Sigmoid colon (tissue), 7 donors: Measurements from ENCODE around the gene TRIM62. TPM values are rescaled to one million over a fixed set of nuclear protein-coding genes. Genes with fewer than 3 reads are reported as not detected.

Source experiments
- DNase-seq: peaks from one replicate; pipeline ENCODE4 v3.0.0-alpha.2; 2019
- H3K27ac ChIP-seq, 4 donors: fragments of 200-600 bp; sonication (generic); one replicate each; pipeline ENCODE4 v1.5.1; 2016 to 2019; ENCODE audit warnings: mild to moderate bottlenecking in 1 of 4
- H3K27me3 ChIP-seq, 3 donors: fragments of 200-600 bp; sonication (generic); one replicate each; pipeline ENCODE4 v1.5.1; 2019; ENCODE audit warnings: mild to moderate bottlenecking in 1 of 3
- H3K36me3 ChIP-seq, 4 donors: fragments of 200-600 bp; sonication (generic); one replicate each; pipeline ENCODE4 v1.5.1; 2016 to 2019
- H3K4me1 ChIP-seq, 4 donors: fragments of 200-600 bp; sonication (generic); one replicate each; pipeline ENCODE4 v1.5.1; 2017 to 2019
- H3K4me3 ChIP-seq, 4 donors: fragments of 200-600 bp; sonication (generic); one replicate each; pipeline ENCODE4 v1.5.1; 2017 to 2019; ENCODE audit warnings: mild to moderate bottlenecking in 2 of 4, moderate library complexity in 1 of 4
- H3K9me3 ChIP-seq, 4 donors: fragments of 200-600 bp in 3 of 4; sonication (generic) in 3 of 4; one replicate each; pipeline versions ENCODE4 v1.5.1 to v1.6.1; 2013 to 2019
- CTCF ChIP-seq, 4 experiments: fragments of 450-650 bp in 3 of 4; fragments of 200-600 bp in 1 of 4; IDR thresholded peaks; one replicate each; pipeline ENCODE4 v1.5.1; 2016 to 2019; ENCODE audit warnings: antibody characterized with exemption in 4 of 4, mild to moderate bottlenecking in 3 of 4, moderate library complexity in 2 of 4
- EP300 ChIP-seq, 4 donors: sonication (generic); formaldehyde crosslinking; IDR thresholded peaks; one replicate each; pipeline ENCODE4 v1.6.1; 2017; ENCODE audit warnings: antibody characterized with exemption in 4 of 4
- POLR2A ChIP-seq, 2 donors: fragments of 450-650 bp; IDR thresholded peaks; one replicate each; pipeline ENCODE4 v1.6.1; 2016; ENCODE audit warnings: antibody characterized with exemption in 2 of 2, mild to moderate bottlenecking in 2 of 2, moderate library complexity in 2 of 2
- POLR2AphosphoS5 ChIP-seq, 4 donors: sonication (generic); formaldehyde crosslinking; IDR thresholded peaks; one replicate each; pipeline ENCODE4 v1.6.1; 2017; ENCODE audit warnings: antibody characterized with exemption in 4 of 4
- WGBS, 2 donors: extraction: QIAGEN DNeasy Blood & Tissue Kit; methylation state at CpG; one replicate each; pipeline ENCODE4 v1.1.7; 2013; 5-methylcytosine and 5-hydroxymethylcytosine counted together
- intact Hi-C: fragments of 100-400 bp; cut with DNase I; formaldehyde crosslinking; loops from one replicate; pipeline ENCODE4 v1.15.1; 2023
- polyA plus RNA-seq, 3 donors: library from polyadenylated mRNA; stranded (reverse); fragments of 200-250 nt; gene quantifications; one replicate each; pipeline ENCODE4 v1.2.3, GENCODE V29; 2013
- total RNA-seq, 4 donors: library from RNA; depleted of rRNA; stranded (reverse); fragments of >200 nt; gene quantifications; one replicate each; pipeline ENCODE4 v1.1.0, GENCODE V29; 2016
- donor health status: healthy with polysubstance abuse.
- donor health status: Bipolar disorder and iron deficiency.
- donor health status: healthy.

The TRIM62 gene
- total and polyA plus RNA-seq, 7 donors: 1.2 to 5.2 (median 3.9) TPM

GRCh38 chr1:33120436-33121231 lies 61.2 kb downstream of the TRIM62 start:
- 86 to 92% methylated on average over 8 of the region's 8 CpGs for WGBS, 2 donors
- Histone ChIP-seq H3K4me1 (no peaks in the 10 kb centered on the region), H3K4me3 (no peak overlapping the region), H3K27me3 (no peaks in the 10 kb centered on the region), H3K27ac (no peak overlapping the region), H3K36me3 (no peaks in the 10 kb centered on the region), H3K9me3 (no peaks in the 10 kb centered on the region)
- DNase-seq: no peak
- no peak for TF ChIP-seq EP300 (IDR thresholded peaks at IDR 0.05)
- TF ChIP-seq CTCF (IDR thresholded peaks at IDR 0.05): no peak
- TF ChIP-seq POLR2A (IDR thresholded peaks at IDR 0.05): no peak
- no peak for TF ChIP-seq POLR2AphosphoS5 (IDR thresholded peaks at IDR 0.05)
- intact Hi-C loops: no loop called here

GRCh38 chr1:33119532-33120217 lies 62.2 kb downstream of the TRIM62 start:
- Histone ChIP-seq H3K4me3 (no peak overlapping the region), H3K27me3 (no peaks in the 10 kb centered on the region), H3K36me3 (no peaks in the 10 kb centered on the region), H3K4me1 (no peaks in the 10 kb centered on the region), H3K9me3 (no peaks in the 10 kb centered on the region), H3K27ac (no peak overlapping the region)
- intact Hi-C loops: no loop called here
- no peak for DNase-seq
- WGBS, 2 donors: 73 to 84% methylated on average over 16 of the region's 16 CpGs
- TF ChIP-seq CTCF (IDR thresholded peaks at IDR 0.05): no peak
- TF ChIP-seq POLR2A (IDR thresholded peaks at IDR 0.05): no peak

GRCh38 chr1:33119050-33119449 lies 62.8 kb downstream of the TRIM62 start:
- H3K4me1 ChIP-seq: no peaks in the 10 kb centered on the region
- DNase-seq: no peak
- no peaks in the 10 kb centered on the region for H3K9me3 ChIP-seq
- WGBS, 2 donors: 87 to 88% methylated on average over 2 of the region's 2 CpGs
- H3K36me3 ChIP-seq: no peaks in the 10 kb centered on the region
- no peak overlapping the region for H3K4me3 ChIP-seq
- no peak overlapping the region for H3K27ac ChIP-seq
- TF ChIP-seq CTCF (IDR thresholded peaks at IDR 0.05) (no peak), POLR2A (IDR thresholded peaks at IDR 0.05) (no peak), POLR2AphosphoS5 (IDR thresholded peaks at IDR 0.05) (no peak), EP300 (IDR thresholded peaks at IDR 0.05) (no peak)
- no peaks in the 10 kb centered on the region for H3K27me3 ChIP-seq
- intact Hi-C loops: no loop called here

- DNase-seq: no peak
- no peaks in the 10 kb centered on the region for H3K27me3 ChIP-seq
- no peak overlapping the region for H3K27ac ChIP-seq
- 85 to 88% methylated on average over 4 of the region's 4 CpGs for WGBS, 2 donors
- no peak overlapping the region for H3K4me3 ChIP-seq
- no peak for TF ChIP-seq EP300 (IDR thresholded peaks at IDR 0.05)
- TF ChIP-seq POLR2AphosphoS5 (IDR thresholded peaks at IDR 0.05): no peak
- TF ChIP-seq CTCF (IDR thresholded peaks at IDR 0.05): no peak
- no peak for TF ChIP-seq POLR2A (IDR thresholded peaks at IDR 0.05)
- no peaks in the 10 kb centered on the region for H3K36me3 ChIP-seq
- no peaks in the 10 kb centered on the region for H3K9me3 ChIP-seq
- intact Hi-C loops: no loop called here
- H3K4me1 ChIP-seq: no peaks in the 10 kb centered on the region
Observed at GRCh38 chr1:33118274-33118673, 63.6 kb downstream of the TRIM62 start.
